Embryonic facial prominence (tissue), 1 donor: ENCODE measurements around the gene ITGA11.

Experiments used
- DNase-seq: peaks from one replicate; pipeline ENCODE4 v3.0.0-alpha.2; 2016; ENCODE audit errors: extremely low spot score

Gene ITGA11

GRCh38 chr15:68447976-68448755 lies 16.2 kb upstream of the ITGA11 start:
- DNase-seq, result no peak

DNA sequence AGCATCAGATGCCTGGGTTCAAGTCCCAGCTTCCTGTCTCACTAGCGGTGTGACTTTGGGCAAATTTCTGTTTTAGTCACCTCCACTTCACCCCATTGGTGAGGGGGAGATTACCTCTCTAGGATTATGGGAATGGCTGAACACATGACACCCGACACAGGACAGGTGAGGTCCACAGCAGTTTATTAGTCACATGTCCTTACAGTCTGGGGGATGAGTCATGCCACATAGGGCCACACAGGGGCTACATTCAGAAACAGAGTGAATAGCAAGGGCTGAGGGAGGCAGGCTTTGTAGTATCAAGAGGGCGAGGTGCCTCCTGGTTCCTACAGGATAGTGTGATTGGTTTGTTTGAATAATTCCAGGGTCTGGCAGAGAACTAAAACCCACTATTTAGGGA lies 15.2 kb upstream of the ITGA11 start:
- no peak for DNase-seq

GRCh38 chr15:68445351-68445750 lies 13.4 kb upstream of the ITGA11 start:
- DNase-seq, result no peak

DNA sequence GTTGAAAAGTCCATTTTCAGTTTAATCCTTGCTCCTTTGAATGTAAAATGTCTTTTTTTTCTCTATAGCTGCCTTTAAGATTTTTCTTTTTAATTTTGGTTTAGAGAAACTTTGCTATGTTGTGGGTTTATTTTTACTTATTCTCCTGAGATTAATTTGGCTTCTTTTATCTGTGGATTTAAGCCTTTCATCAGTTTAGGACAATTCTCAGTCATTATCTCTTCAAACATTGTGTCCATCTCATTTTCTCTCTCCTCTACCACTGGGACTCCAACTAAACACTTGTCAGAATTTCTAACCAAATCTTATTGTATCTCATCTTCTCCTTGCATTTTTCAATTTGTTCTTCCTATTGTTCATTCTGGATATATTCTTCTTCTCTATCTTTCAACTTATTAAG lies 12.4 kb upstream of the ITGA11 start:
- DNase-seq, result no peak

DNA sequence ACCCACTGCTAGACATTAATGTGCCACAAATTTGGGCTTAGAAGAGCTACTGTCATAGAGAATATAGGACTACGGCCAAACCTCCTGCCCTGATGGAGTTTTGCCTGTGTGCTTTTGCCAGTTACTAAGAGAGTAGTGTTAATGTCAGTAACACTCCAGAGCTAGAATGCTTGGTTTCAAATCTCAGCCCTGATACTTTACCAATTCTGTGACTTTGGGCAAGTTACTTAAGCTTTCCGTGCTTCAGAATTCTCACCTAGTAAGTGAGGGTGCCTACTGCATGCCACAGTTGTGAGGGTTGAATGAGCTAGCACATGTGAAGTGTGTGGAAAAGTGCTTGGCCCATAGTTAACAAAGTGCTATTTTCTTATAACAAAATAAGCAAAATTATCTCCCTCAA lies 10.9 kb upstream of the ITGA11 start:
- DNase-seq, result no peak

GRCh38 chr15:68442041-68442440 lies 10.1 kb upstream of the ITGA11 start:
- no peak for DNase-seq

DNA sequence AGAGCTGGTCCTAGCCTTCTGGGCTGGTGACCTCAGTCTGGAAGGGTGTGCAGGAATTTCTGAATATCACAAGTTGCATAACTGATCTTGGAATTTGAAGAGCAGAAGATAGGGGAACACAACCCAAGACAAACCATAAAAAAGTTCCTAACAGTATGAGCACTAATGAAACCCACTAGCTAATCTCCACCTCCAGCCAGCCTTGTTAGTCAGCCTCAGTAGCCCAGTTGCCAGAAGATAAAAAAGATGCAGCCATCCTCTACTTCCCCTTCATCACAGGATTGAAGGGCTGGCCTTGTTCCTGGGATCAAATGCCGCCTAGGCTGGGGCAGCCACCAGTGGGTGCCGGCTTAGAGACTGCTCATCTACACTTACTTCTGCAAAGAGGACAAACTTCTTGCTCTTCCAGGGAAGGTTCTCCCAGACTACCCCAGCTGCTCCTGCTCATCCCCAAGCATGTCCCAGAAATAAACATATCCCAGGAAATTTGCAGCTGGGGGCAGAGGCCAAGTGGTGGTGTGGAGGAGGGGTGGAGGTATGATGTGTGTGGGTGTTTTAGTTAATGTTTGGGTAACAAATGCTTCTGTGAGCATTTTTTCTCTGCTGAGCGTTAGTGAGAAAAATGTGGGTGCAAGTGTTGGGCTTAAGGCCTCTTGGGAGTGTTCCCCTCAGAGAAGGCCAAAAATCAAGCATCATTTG lies 9.2 kb upstream of the ITGA11 start:
- DNase-seq, result no peak

DNA sequence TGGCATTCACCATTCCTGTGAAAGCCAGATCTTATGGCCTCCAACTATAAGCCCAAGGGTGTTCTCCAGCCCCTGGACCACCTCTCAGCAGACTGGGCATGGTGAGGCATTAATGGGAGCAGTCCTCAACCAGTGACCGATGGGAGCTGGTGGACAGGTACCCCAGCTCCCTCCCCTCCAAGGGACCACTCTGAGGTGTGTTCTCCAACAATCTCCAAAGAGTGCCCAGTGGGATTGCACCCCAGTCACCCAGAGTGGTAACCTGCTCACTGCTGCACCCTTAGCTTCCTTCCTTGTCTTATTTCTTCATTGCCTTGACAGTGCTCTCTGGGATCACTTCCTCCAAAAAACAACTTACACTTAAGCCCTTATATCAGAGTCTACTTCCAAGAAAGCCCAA lies 8.2 kb upstream of the ITGA11 start:
- DNase-seq, result no peak

DNA sequence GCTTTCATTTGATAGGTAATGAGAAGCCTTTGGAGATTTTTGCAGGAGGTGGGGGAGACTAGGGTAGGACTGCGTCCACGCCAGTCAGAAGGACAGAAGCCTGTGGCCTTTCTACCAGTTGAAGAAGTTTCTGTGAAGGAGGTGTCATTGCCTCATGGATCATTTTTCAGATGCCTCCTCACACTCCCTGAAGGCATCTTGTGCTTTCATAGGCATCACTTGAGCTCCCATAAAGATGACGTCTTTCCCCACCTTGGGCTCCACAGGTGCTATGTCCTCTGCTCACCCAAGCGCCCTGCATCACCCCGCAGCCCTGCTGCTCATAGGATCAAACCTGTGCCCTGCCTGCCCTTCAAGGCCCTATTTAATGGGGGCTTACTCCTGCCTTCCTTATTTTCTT lies 7.5 kb upstream of the ITGA11 start:
- DNase-seq, result no peak

GRCh38 chr15:68436680-68437079 lies 4.7 kb upstream of the ITGA11 start:
- no peak for DNase-seq

GRCh38 chr15:68435966-68436365 lies 4.0 kb upstream of the ITGA11 start:
- no peak for DNase-seq

DNA sequence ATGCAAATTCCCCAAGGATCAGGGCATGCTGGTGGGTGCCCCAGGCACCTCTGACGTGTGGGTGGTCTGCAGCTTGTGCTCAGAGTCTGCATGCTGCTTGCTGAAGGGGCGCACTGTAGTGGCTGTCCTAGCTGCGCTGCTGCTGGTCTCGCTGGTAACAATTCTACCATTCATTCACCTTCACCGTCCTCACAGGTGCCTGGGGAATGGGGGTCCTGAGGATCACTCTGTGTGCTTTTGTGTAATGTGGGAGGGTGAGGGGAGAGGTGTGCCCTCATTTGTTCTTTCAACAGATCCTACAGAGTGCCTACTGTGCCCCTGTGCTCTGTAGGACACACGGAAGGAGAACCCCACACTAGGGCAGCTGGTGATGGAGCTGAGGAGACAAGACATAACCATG lies 2.1 kb upstream of the ITGA11 start:
- DNase-seq, result no peak

DNA sequence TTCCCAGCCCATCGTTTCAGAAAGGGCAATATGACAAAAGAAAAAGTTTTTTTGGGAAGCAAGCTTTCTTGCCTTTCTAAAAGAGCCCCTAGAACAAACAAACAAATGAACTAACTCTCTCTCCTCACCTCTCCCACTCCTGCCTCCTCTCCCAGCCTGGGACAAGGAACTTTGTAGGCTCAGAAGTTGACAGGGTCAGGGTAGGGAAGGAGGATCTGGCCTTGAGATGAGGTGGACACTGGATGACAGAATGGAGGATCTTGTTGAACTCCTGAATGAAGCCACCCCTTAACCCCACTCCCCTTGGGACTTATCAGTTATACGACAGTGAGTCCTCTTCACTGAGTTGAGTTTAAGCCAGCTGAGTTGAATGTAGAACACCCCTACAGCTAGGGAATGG lies 1.6 kb upstream of the ITGA11 start:
- DNase-seq, result no peak

DNA sequence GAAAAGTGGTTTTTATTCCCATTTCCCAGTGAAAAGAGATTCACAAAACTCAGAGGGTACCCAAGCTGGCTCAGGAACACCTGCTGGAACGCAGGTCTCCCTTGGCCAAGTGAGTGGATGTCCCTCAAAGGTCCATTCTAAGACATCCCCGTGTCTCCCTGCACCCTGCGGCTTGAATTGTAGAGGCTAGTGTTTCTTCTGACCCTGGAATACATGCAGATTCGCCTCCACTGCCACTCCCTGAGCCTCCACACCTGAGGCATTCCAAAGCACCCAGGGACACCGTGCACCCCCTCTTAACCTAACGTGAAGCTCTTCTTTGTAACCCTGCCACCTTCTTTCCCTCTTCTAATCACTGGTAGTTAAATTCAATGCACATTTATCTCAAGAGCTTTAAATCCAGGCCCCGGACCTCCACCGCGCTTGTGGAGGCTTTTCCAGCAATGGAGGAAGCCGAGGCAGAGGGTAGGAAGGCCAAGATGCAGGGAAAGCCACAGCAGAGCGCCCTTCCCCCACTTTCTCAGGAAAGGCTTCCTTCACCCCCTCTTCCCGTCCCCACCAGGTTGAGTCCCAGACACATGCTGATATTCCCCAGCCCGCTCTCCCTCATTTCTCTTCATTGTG lies 590 bp upstream of the ITGA11 start:
- DNase-seq, result no peak

DNA sequence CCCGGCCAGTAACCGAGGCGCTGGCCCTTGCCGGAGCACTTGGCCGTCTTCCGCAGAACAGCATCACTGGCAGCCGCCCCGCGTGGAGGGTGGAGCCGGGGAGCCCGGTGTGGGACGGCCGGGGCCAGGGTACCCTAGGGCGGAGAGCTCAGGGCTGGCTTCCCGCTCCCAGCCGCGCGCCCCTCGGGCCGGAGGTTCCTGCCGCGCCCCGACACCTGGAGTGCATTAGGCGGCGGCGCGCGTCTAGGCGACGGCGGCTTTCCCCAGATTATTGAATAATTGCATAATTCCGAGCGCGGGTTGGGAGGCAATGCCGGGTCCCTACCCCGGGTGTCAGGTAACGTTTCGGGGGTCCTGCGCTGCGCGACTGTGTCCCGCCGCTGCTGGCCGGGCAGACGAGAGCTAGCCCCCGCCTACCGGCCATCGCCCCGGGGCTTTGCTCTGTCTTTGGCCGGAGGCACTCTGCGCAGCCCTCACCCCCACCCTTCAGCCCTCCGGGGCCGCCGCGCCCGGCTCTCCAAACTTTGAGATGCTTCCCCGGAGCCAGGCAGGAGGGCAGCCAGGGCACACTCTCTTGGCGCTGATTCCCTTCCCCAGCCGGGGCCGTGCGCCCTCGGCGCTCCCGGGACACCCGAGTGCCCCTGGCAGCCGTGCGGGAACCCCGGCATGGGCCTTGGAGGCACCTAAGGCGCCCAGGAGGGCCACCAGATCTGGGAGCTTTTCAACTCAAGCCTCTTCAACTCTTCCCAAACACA lies 749 bp downstream of the ITGA11 start:
- no peak for DNase-seq

DNA sequence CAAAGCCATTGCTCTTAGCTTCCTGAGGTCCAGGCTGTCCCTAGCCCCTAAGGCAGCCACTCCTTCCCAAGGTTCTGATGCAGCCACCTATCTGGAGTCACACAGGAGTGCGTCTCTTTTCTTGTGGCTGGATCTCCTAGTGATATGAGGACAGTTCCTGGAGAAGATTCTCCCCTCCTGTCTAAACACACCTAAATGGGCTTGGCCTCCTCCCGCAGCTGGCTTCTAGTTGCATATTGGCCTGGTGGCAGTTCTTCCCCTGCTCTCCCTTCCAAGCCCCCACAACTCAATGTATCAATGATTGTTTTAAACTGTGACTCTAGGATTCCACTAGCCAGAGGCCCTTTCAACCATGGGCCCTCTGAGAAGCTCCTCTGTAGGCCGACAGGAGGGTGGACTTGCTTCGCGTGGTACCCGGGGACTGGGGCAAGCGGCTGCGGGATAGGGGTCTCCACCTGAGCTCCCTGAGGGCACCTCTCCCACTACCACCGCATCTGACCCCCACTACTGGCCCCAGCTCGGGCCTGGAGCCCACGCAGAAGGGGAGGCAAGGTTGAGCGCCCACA lies 1.4 kb downstream of the ITGA11 start:
- no peak for DNase-seq

DNA sequence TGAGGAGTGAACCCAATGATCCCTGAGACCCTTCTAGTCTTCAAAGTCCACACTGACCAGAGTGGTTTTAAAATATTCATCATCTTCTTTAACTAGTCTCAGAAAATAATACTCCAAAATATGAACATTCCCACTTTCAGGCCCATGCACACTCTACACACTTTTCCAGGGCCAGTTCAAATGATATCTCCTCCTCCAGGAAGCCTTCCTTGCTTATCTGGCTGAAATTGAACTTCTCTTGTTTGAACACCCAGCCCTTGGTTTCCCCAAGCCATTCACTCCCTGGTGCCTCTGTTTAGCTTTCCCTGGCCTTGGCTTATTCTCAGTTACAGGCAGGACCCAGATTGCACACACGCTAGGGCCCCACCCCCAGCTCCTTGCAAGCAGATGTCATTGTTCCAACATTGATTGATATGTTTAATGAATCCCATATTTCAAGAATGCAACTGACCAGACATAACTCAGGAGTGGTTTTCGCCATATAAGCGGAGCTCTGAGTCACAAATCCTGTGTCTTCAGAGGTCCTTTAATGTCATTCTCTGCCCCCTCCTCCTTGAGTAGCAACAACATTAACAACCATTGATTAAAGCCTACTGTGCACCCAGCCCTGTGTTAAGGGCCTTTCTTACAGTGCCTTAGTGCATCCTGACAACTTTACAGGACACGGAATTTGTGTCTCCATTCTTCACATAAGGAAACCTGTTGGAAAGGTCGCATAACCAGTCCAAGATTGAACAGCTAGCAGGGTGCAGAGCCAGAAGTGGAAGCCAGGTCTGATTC lies 2.1 kb downstream of the ITGA11 start:
- no peak for DNase-seq

- no peak for DNase-seq
These were observed 3.5 kb downstream of the ITGA11 start for GRCh38 chr15:68428431-68428940.

DNA sequence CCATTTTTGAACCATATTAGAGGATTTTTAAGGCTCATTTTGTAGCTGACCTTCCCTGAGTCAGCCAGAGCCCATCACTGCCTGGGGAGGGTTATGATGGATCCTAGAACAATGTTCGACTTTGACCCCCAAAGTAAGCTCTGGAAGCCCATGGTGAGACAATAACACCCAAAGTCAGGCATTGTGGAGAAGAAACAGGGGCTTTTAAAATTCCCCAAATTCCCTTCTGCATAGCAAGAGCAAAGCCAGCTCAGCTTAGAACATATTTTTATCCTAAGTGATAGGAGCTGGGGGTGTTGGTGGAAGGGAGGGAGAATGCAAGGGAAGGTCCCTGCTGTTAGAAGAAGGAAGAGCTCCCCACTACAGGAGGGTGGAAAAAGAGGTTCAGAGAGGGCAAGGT lies 4.0 kb downstream of the ITGA11 start:
- no peak for DNase-seq

GRCh38 chr15:68427366-68427765 lies 4.6 kb downstream of the ITGA11 start:
- no peak for DNase-seq

- DNase-seq, result no peak
These were observed 5.8 kb downstream of the ITGA11 start for GRCh38 chr15:68426116-68426515.
